ENCODE data around the gene NKX2-2. TPM values are rescaled to one million over a fixed set of nuclear protein-coding genes. Genes with fewer than 3 reads are reported as not detected.
"Not testable (repeated sequence)": the region's sequence is repeated elsewhere in the genome, so short reads cannot be mapped to it uniquely, and the experiment has no call there.

NKX2-2 gene
- total RNA-seq, 2 experiments from 2014 or later: not detected

DNA sequence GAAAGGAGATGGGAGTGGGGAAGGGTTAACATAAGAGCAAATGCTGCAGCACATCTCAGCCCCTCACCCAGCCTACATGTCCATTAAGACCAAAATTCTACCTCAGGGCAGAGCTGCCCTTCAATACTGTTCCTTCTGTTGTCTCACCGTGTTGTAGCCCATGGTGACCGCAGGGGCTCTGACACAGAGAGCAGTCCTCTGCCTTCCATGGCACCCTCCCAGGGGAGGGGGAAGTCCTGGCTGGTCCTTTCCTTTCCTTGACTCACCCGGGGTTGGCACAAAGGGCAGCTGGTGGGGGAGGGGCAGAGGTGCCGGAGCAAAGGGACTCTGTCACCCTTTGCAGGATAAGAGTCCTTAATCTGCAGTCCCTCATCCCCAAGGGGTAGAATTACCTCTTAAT, 15.2 kb downstream of the NKX2-2 start:
- CTCF ChIA-PET: interaction anchor here (1.3 kb wide), 1 partner anchor 262 kb away, joined by 4 read pairs; no protein-coding TSS in a partner anchor
- Mint-ChIP-seq H3K36me3 (no peaks in the 10 kb centered on the region), H3K9me3 (ENCODE audit: low read depth) (no peaks in the 10 kb centered on the region), H3K4me3 (no peak overlapping the region), H3K27me3 (peaks cover 46% of the 10 kb centered on the region), H3K4me1 (peaks cover 11% of the 10 kb centered on the region), H3K27ac (no peak overlapping the region)
- DNase-seq: no peak
- ATAC-seq: no peak

DNA sequence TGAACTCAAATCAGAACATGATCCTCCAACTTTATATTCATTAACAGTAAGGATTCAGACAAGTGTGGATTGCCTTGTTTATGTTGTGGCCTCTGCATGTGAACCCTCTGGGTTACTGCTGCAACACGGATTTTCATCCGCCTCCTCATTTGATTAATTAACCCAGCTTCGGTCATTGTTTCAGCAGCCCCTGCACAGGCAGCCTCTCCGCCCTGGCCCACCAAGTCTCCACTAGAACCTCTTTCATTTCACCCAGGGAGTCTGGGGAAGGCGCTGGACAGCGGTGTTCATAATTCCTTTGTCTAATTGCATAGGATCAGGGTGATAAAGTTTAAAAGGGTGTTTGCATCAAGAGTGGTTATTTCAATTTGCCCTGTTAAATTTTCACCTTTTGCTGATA, 15.7 kb downstream of the NKX2-2 start:
- no peaks in the 10 kb centered on the region for H3K9me3 Mint-ChIP-seq (ENCODE audit: low read depth)
- H3K4me3 Mint-ChIP-seq: no peak overlapping the region
- no peak for DNase-seq
- peaks cover 47% of the 10 kb centered on the region for H3K27me3 Mint-ChIP-seq
- peaks cover 7% of the 10 kb centered on the region for H3K4me1 Mint-ChIP-seq
- CTCF ChIA-PET: no interaction called here
- H3K27ac Mint-ChIP-seq: no peak overlapping the region
- no peaks in the 10 kb centered on the region for H3K36me3 Mint-ChIP-seq
- no peak for ATAC-seq

DNA sequence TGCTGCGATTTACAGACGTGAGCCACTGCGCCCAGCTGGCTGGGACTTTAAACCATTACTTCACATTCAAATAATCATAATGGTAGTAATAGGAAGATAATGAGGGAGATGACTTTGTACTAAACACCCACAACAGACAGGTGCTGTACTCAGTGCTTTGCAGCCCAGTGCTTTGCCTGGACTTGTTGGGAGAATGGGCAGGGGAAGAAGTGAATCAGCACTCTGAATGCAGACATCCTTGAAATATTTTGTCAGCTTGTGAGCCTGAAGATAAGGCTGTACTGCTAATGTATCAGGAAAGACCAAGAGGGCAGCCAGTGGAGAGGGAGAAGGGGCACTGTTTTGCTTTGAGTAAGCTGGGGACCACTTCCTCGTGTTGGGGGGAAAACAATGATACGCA, 17.4 kb downstream of the NKX2-2 start:
- peaks cover 2% of the 10 kb centered on the region for H3K4me1 Mint-ChIP-seq
- ATAC-seq (no peak), DNase-seq (no peak)
- CTCF ChIA-PET: interaction anchor here (1.3 to 1.7 kb wide), 2 partner anchors 9 to 261 kb away, joined by 7 read pairs; no protein-coding TSS in a partner anchor
- H3K27me3 Mint-ChIP-seq: peaks cover 59% of the 10 kb centered on the region
- H3K9me3 Mint-ChIP-seq (ENCODE audit: low read depth): no peaks in the 10 kb centered on the region
- no peaks in the 10 kb centered on the region for H3K36me3 Mint-ChIP-seq
- no peak overlapping the region for H3K27ac Mint-ChIP-seq
- no peak overlapping the region for H3K4me3 Mint-ChIP-seq

DNA sequence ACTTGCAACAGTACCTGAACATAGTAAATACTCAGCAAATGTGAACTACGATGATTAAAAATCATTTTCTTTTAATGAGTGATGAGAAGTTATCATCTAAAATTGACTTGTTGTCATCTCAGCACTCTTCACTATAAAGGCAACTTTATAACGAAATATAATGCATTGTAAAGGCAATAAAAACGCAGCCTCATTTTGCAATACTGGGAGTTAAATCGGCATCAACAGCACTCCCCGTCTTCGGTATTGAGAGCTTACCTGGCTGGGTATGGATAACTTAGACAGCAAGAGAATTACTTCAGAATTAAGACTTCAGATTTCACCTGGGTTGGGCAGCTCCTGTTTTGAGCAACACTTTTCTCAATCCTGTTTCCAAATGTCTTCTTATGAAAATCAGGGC, 20.8 kb downstream of the NKX2-2 start:
- H3K4me3 Mint-ChIP-seq: no peak overlapping the region
- no peaks in the 10 kb centered on the region for H3K9me3 Mint-ChIP-seq (ENCODE audit: low read depth)
- CTCF ChIA-PET: interaction anchor here (0.8 to 1.9 kb wide), 3 partner anchors 12 to 257 kb away, joined by 3 to 6 read pairs (median 3); no protein-coding TSS in a partner anchor
- no peaks in the 10 kb centered on the region for H3K36me3 Mint-ChIP-seq
- DNase-seq: no peak
- peaks cover 65% of the 10 kb centered on the region for H3K27me3 Mint-ChIP-seq
- H3K4me1 Mint-ChIP-seq: peaks cover 2% of the 10 kb centered on the region
- no peak for ATAC-seq
- no peak overlapping the region for H3K27ac Mint-ChIP-seq

DNA sequence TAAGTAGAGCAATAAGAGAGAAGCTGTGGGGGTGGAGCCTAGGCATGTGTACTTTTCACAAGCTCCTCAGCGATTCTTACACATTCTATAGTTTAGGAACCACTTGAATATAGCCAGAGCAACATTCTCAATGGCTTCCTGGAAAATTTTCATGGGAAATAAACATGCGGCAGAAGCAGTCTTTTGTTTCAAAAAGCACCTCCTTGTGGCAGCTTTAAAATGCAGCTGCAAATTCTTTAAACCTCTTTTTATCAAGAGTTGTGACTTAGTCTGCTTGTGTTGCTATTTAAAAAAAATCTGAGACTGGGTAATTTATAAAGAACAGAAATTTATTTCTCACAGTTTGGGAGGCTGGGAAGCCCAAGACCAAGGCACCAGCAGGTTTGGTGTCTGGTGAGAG, 23.8 kb downstream of the NKX2-2 start:
- no peak for ATAC-seq
- H3K4me1 Mint-ChIP-seq: no peaks in the 10 kb centered on the region
- H3K27ac Mint-ChIP-seq: no peak overlapping the region
- no peaks in the 10 kb centered on the region for H3K36me3 Mint-ChIP-seq
- no peak for DNase-seq
- CTCF ChIA-PET: interaction anchor here (2.2 to 2.5 kb wide), 2 partner anchors 15 to 255 kb away, joined by 5 to 9 read pairs; no protein-coding TSS in a partner anchor
- no peak overlapping the region for H3K4me3 Mint-ChIP-seq
- no peaks in the 10 kb centered on the region for H3K9me3 Mint-ChIP-seq (ENCODE audit: low read depth)
- H3K27me3 Mint-ChIP-seq: peaks cover 59% of the 10 kb centered on the region

DNA sequence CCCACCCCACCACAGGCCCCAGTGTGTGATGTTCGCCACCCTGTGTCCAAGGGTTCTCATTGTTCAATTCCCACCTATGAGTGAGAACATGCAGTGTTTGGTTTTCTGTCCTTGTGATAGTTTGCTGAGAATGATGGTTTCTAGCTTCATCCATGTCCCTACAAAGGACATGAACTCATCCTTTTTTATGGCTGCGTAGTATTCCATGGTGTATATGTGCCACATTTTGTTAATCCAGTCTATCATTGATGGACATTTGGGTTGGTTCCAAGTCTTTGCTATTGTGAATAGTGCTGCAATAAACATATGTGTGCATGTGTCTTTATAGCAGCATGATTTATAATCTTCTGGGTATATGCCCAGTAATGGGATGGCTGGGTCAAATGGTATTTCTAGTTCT, 33.7 kb downstream of the NKX2-2 start:
- H3K27me3 Mint-ChIP-seq: peaks cover 35% of the 10 kb centered on the region
- H3K4me3 Mint-ChIP-seq; H3K36me3 Mint-ChIP-seq; H3K9me3 Mint-ChIP-seq (ENCODE audit: low read depth); H3K4me1 Mint-ChIP-seq; CTCF ChIA-PET; DNase-seq; ATAC-seq; H3K27ac Mint-ChIP-seq: not testable (repeated sequence)

DNA sequence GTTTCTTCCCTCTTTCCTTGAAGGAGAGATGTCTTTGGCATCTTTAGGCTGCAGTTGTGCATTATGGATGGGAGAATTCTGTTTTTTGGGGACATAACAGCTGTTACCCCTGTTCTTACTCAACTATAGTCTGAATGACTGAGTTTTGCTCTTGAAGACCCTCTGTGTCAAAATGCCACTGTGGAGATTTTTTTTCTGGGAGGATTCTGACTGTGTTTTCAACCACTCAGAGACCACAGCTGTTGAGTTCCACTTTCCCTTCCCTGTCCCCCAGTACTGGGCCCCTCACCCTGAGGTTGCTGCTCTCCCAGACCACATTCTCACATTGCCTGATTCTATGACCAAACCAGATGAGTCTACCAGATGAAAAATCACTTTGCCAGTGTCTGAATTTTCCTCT, 48.1 kb downstream of the NKX2-2 start:
- H3K27me3 Mint-ChIP-seq: peaks cover 18% of the 10 kb centered on the region
- no peak overlapping the region for H3K4me3 Mint-ChIP-seq
- ATAC-seq (no peak), DNase-seq (no peak)
- no peaks in the 10 kb centered on the region for H3K4me1 Mint-ChIP-seq
- no peaks in the 10 kb centered on the region for H3K9me3 Mint-ChIP-seq (ENCODE audit: low read depth)
- no peaks in the 10 kb centered on the region for H3K36me3 Mint-ChIP-seq
- CTCF ChIA-PET: no interaction called here
- no peak overlapping the region for H3K27ac Mint-ChIP-seq

DNA sequence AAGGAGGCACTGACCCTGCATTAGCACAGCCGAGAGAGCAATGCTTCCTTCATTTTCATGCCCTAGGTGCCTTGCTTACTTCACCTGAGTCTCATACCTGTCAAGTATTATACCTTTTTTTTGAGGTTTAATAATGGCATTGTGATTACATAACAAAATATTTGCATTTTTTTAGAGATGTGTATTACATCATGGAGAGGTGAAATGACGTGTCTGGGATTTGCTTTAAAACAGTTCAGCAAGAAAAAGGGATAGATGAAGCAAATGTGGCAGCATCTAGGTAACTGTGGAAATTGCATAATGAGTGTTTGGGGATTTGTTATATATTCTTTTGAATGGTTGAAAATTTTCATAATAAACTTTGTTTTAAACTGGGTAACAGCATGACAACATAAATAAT, 48.9 kb downstream of the NKX2-2 start:
- H3K4me1 Mint-ChIP-seq: no peaks in the 10 kb centered on the region
- H3K9me3 Mint-ChIP-seq (ENCODE audit: low read depth): no peaks in the 10 kb centered on the region
- DNase-seq: no peak
- H3K4me3 Mint-ChIP-seq: no peak overlapping the region
- peaks cover 17% of the 10 kb centered on the region for H3K27me3 Mint-ChIP-seq
- H3K27ac Mint-ChIP-seq: no peak overlapping the region
- ATAC-seq: no peak
- H3K36me3 Mint-ChIP-seq: no peaks in the 10 kb centered on the region
- CTCF ChIA-PET: no interaction called here

Other genes with a start within 250 kb of the NKX2-2 start
- 10 to 100 TPM; 52.5 to 69.9 TPM for gene XRN2, start 210.7 kb downstream of the NKX2-2 start, total RNA-seq
- gene NKX2-4, start 116.5 kb downstream of the NKX2-2 start, total RNA-seq: not detected
- not detected for gene PAX1, start 191.6 kb upstream of the NKX2-2 start, total RNA-seq